ENCODE data around the gene SLC30A1. TPM values are rescaled to one million over a fixed set of nuclear protein-coding genes. Genes with fewer than 3 reads are reported as not detected.

The SLC30A1 gene
- total RNA-seq, 1 experiment from 2014 or later: 6.7 TPM

DNA sequence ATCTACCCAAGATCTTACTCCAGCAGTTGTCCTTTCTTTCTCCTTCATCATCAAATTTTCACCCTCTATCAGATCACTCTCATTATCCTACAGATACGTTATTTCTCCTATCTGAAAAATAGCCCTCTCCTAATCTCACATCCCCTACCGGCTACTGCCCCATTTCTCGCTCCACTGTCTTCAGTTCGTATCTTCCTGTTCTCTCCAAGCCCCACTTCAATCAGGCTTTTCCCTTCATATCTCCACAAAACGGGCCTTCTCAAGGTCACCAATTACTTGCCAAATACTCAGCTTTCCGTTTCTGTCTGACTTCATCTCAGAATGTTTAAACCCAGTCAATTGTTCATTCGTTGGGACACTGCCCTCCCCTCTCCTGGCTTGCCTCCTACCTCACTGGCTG, 32.4 kb downstream of the SLC30A1 start:
- ChIA-PET POLR2A (ENCODE audit: unreplicated experiment) (no interaction called here), CTCF (no interaction called here)
- ATAC-seq (no peak), DNase-seq (no peak)
- Histone ChIP-seq H3K4me2 (ENCODE audit: low read length) (no peak overlapping the region), H3K36me3 (ENCODE audit: low read depth, low read length) (no peaks in the 10 kb centered on the region), H3K27ac (ENCODE audit: low read length) (no peak overlapping the region), H3K27me3 (ENCODE audit: low read length) (no peaks in the 10 kb centered on the region), H3K9me3 (ENCODE audit: low read length) (no peaks in the 10 kb centered on the region), H3F3A (ENCODE audit: low read length, unreplicated experiment) (no peaks in the 10 kb centered on the region), H3K4me3 (ENCODE audit: low read length) (no peak overlapping the region), H3K9me2 (replicated peaks; ENCODE audit: low read length) (no peaks in the 10 kb centered on the region), H3K4me1 (ENCODE audit: insufficient read depth, low read length) (peaks cover 9% of the 10 kb centered on the region; the same call in 1 of the 2 replicates), H2AFZ (ENCODE audit: low read length) (no peak overlapping the region), H3K9ac (ENCODE audit: low read length) (no peak overlapping the region), H3K79me2 (ENCODE audit: low read length) (no peaks in the 10 kb centered on the region), H4K20me1 (ENCODE audit: low read length) (no peaks in the 10 kb centered on the region)
- BruUV-seq (replicated peaks): no TSS peak
- intact Hi-C loops (cut with micrococcal nuclease): no loop called here
- TF ChIP-seq, protein P1, sequence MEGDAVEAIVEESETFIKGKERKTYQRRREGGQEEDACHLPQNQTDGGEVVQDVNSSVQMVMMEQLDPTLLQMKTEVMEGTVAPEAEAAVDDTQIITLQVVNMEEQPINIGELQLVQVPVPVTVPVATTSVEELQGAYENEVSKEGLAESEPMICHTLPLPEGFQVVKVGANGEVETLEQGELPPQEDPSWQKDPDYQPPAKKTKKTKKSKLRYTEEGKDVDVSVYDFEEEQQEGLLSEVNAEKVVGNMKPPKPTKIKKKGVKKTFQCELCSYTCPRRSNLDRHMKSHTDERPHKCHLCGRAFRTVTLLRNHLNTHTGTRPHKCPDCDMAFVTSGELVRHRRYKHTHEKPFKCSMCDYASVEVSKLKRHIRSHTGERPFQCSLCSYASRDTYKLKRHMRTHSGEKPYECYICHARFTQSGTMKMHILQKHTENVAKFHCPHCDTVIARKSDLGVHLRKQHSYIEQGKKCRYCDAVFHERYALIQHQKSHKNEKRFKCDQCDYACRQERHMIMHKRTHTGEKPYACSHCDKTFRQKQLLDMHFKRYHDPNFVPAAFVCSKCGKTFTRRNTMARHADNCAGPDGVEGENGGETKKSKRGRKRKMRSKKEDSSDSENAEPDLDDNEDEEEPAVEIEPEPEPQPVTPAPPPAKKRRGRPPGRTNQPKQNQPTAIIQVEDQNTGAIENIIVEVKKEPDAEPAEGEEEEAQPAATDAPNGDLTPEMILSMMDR (conservative IDR thresholded peaks at IDR 0.05; ENCODE audit: low read depth, low read length): no peak

DNA sequence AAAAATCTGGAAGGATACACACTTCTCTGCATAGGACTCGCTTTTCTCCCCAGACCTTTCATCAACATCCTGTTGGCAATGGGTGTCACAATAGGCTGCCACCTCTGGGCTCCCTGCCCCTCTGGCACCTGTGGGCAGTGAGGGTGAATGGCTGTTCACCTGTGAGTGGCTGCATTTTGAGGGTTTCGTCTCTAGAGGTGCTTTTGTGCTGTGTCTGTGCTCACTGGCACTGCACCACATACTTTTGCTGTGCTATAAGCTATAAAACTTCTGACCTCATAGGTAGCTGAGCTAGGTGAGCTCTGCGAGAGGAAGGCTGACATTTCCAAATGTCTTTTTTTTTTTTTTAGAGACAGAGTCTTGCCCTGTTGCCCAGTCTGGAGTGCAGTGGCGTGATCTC, 35.9 kb downstream of the SLC30A1 start:
- H3K27me3 ChIP-seq (ENCODE audit: low read length): no peaks in the 10 kb centered on the region
- no peak overlapping the region for H3K4me2 ChIP-seq (ENCODE audit: low read length)
- ChIA-PET POLR2A (ENCODE audit: unreplicated experiment) (no interaction called here), CTCF (no interaction called here)
- peaks cover 10% of the 10 kb centered on the region; the same call in 1 of the 2 replicates for H3K4me1 ChIP-seq (ENCODE audit: insufficient read depth, low read length)
- H3K27ac ChIP-seq (ENCODE audit: low read length): no peak overlapping the region
- intact Hi-C loops (cut with micrococcal nuclease): no loop called here
- H3K9ac ChIP-seq (ENCODE audit: low read length): no peak overlapping the region
- H2AFZ ChIP-seq (ENCODE audit: low read length): no peak overlapping the region
- BruUV-seq (replicated peaks): no TSS peak
- DNase-seq: peak; percentile 22
- H3K4me3 ChIP-seq (ENCODE audit: low read length): no peak overlapping the region
- no peaks in the 10 kb centered on the region for H4K20me1 ChIP-seq (ENCODE audit: low read length)
- H3K36me3 ChIP-seq (ENCODE audit: low read depth, low read length): no peaks in the 10 kb centered on the region
- ATAC-seq: peak; percentile 40; the same call in 1 of the 2 replicates
- no peaks in the 10 kb centered on the region for H3K9me3 ChIP-seq (ENCODE audit: low read length)
- H3F3A ChIP-seq (ENCODE audit: low read length, unreplicated experiment): no peaks in the 10 kb centered on the region
- TF ChIP-seq, protein P1 (conservative IDR thresholded peaks at IDR 0.05; ENCODE audit: low read depth, low read length): no peak
- no peak for TF ChIP-seq EZH2 (IDR thresholded peaks at IDR 0.05; ENCODE audit: low read length, unreplicated experiment)
- TF ChIP-seq EZH2phosphoT487 (IDR thresholded peaks at IDR 0.05; ENCODE audit: borderline replicate concordance, low read length): no peak
- H3K79me2 ChIP-seq (ENCODE audit: low read length): no peaks in the 10 kb centered on the region
- no peaks in the 10 kb centered on the region for H3K9me2 ChIP-seq (replicated peaks; ENCODE audit: low read length)

DNA sequence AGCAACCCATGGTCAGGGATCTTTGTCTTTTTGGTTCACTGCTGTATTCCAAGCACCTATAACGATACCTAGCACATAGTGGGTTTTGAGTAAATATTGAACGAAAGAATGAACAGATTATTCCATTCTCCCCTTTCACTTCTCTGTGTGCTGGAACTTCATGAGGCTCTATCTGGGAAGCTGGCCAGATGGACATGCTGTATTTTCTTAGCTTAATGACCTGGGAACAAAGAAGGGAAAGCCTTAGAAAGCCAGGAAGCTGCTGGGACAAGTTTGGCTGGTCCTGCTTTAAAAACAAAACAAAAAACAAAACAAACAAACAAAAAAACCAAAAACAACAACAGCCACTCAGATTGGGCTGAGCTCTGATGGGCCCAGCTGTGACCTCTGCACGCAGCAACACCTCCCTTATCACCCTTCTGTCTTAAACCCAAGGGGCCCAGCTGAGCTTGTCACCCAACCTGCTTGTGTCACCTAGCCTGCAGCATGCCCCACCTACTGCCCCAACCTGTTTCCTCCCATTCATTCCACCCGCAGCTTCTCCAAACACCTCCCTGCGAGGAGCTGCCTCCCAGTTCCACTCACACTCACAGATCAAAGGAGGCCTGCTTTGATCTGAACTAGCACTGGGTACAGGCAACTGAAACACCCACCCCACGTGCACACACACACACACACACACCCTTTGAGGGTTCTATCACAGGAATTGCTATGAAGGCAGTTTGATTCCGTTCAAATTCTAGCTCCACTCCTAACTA, 37.1 kb downstream of the SLC30A1 start:
- Histone ChIP-seq H3K9ac (ENCODE audit: low read length) (no peak overlapping the region), H3K4me2 (ENCODE audit: low read length) (0 out of 2 replicates have a peak overlapping the region, but pooled peaks have one; percentile 7), H3K79me2 (ENCODE audit: low read length) (no peaks in the 10 kb centered on the region), H3K4me1 (ENCODE audit: insufficient read depth, low read length) (peaks cover 16% of the 10 kb centered on the region), H3K36me3 (ENCODE audit: low read depth, low read length) (no peaks in the 10 kb centered on the region), H3F3A (ENCODE audit: low read length, unreplicated experiment) (no peaks in the 10 kb centered on the region), H3K27me3 (ENCODE audit: low read length) (no peaks in the 10 kb centered on the region), H2AFZ (ENCODE audit: low read length) (peak overlapping the region; percentile 35; the same call in 1 of the 2 replicates), H4K20me1 (ENCODE audit: low read length) (no peaks in the 10 kb centered on the region), H3K27ac (ENCODE audit: low read length) (no peak overlapping the region), H3K9me2 (replicated peaks; ENCODE audit: low read length) (no peaks in the 10 kb centered on the region), H3K9me3 (ENCODE audit: low read length) (no peaks in the 10 kb centered on the region), H3K4me3 (ENCODE audit: low read length) (no peak overlapping the region)
- intact Hi-C loops (cut with micrococcal nuclease): no loop called here
- TF ChIP-seq, protein P1 (conservative IDR thresholded peaks at IDR 0.05; ENCODE audit: low read depth, low read length): no peak
- TF ChIP-seq EZH2phosphoT487 (IDR thresholded peaks at IDR 0.05; ENCODE audit: borderline replicate concordance, low read length) (no peak), EZH2 (IDR thresholded peaks at IDR 0.05; ENCODE audit: low read length, unreplicated experiment) (no peak)
- DNase-seq: peak; percentile 27
- CTCF ChIA-PET: no interaction called here
- peak; percentile 18; the same call in 1 of the 2 replicates for ATAC-seq
- POLR2A ChIA-PET (ENCODE audit: unreplicated experiment): interaction anchor here (0.5 kb wide), 1 partner anchor 9 kb away, joined by 8 read pairs; no protein-coding TSS in a partner anchor
- no TSS peak for BruUV-seq (replicated peaks)

Measured in PC-3 (cell line).